Brain microvascular endothelial cell (primary cell): ENCODE data around the gene EMP2.
"Not testable (repeated sequence)": the region's sequence is repeated elsewhere in the genome, so short reads cannot be mapped to it uniquely, and the experiment has no call there.

Experiments used
- DNase-seq: peaks from one replicate; pipeline ENCODE4 v3.0.0-alpha.2; 2020
- H3K27ac ChIP-seq: fragments of 250-450 bp; sonication (Bioruptor Pico); 2 replicates; pipeline ENCODE4 v1.5.1; 2020; ENCODE audit warnings: mild to moderate bottlenecking, moderate library complexity
- H3K27me3 ChIP-seq: fragments of 250-450 bp; sonication (Bioruptor Pico); replicated peaks from 2 replicates; pipeline ENCODE4 v1.5.1; 2020; ENCODE audit warnings: mild to moderate bottlenecking
- H3K36me3 ChIP-seq: fragments of 250-450 bp; sonication (Bioruptor Pico); replicated peaks from 2 replicates; pipeline ENCODE4 v1.5.1; 2020; ENCODE audit warnings: mild to moderate bottlenecking
- H3K4me3 ChIP-seq: 2 replicates; pipeline ENCODE4 v1.5.1; 2011; ENCODE audit warnings: low read depth, mild to moderate bottlenecking, control low read depth, low read length, moderate library complexity
- in situ Hi-C: cut with HindIII; loops from 2 replicates; pipeline ENCODE4 v1.10.0; 2017; ENCODE audit warnings: low sequenced_read_pairs, low pct_ligation_motif_present
- TF ChIP-seq, protein P1 (sequence below): IDR thresholded peaks from 2 replicates; pipeline ENCODE4 v1.5.1; 2011; ENCODE audit warnings: low read depth, mild to moderate bottlenecking, moderate library complexity, low read length, control low read depth, inconsistent platforms; ENCODE audit errors: missing control alignments

Gene EMP2

DNA sequence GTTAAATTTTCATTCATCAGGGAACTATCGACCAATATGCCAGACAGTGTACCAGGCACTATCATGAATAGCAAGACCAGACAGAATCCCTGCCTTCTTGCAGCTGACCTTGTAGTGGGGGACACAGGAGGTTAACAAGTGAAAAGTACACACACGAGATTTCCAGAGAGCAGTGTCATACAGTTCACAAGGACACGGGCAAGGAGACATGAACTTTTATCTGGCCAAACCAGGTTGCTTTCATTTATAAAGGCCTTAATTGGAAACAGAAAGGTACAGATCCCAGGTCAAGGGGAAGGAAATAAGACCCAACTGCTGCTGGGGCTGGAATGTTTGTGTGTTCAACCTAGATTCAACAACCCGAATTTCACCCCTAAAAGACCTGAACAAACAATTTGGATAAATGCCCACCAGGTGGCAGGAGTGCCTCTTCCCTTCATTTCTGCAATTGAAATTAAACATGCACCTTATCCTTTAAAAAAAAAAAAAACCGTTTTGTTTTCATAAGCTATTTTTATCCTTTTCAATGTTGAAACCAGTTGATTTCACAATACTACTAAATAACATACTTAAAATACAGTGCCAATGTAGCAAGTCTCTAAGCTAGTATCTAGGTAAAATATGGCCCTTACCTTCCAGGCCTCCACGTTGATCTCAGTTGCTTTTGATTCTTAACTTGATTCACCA lies 65.9 kb downstream of the EMP2 start:
- TF ChIP-seq, protein P1, sequence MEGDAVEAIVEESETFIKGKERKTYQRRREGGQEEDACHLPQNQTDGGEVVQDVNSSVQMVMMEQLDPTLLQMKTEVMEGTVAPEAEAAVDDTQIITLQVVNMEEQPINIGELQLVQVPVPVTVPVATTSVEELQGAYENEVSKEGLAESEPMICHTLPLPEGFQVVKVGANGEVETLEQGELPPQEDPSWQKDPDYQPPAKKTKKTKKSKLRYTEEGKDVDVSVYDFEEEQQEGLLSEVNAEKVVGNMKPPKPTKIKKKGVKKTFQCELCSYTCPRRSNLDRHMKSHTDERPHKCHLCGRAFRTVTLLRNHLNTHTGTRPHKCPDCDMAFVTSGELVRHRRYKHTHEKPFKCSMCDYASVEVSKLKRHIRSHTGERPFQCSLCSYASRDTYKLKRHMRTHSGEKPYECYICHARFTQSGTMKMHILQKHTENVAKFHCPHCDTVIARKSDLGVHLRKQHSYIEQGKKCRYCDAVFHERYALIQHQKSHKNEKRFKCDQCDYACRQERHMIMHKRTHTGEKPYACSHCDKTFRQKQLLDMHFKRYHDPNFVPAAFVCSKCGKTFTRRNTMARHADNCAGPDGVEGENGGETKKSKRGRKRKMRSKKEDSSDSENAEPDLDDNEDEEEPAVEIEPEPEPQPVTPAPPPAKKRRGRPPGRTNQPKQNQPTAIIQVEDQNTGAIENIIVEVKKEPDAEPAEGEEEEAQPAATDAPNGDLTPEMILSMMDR: peak; percentile 66
- no peaks in the 10 kb centered on the region for H3K36me3 ChIP-seq

DNA sequence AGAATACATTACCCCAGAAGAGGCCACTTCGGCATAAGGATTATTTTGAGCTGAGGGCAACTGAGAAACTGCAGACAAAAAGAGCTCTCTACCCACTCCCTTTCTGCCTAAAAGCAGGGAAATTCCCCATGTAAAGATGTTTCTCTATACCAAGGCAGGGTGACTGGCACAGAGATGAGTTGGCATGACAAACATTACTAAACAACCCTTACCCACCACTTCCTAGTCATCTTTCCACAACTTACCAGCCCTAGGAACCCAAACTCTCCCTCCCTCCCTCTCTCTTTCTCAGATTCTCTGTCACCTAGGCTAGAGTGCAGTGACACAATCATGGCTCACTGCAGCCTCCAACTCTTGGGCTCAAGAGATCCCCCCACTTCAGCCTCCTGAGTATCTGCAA lies 68.6 kb downstream of the EMP2 start:
- no peaks in the 10 kb centered on the region for H3K27me3 ChIP-seq
- no peaks in the 10 kb centered on the region for H3K36me3 ChIP-seq
- no peak for DNase-seq
- no peak overlapping the region for H3K4me3 ChIP-seq
- TF ChIP-seq, protein P1: no peak
- in situ Hi-C loops: no loop called here
- H3K27ac ChIP-seq: no peak overlapping the region

More for the DNA sequence above, 65.9 kb downstream of the EMP2 start:
- Histone ChIP-seq H3K4me3 (no peak overlapping the region), H3K27ac (no peak overlapping the region), H3K27me3 (no peaks in the 10 kb centered on the region)
- in situ Hi-C loops: no loop called here
- DNase-seq: peak; percentile 60

DNA sequence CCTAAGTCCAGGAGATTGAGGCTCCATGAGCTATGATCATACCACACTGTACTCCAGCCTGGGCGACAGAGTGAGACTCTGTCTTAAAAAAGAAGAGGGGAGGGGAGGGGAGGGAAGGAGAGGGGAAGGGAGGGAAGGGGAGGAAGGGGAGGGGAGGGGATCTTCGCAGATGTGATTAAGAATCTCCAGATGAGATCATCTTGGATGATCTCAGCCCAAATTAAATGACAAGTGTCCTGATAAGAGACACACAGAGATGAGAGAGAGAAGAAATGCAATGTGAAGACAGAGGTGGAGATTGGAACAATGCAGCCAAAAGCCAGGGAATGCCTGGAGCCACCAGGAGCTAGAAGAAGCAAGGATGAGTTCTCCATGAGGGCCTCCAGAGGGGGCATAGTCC lies 70.1 kb downstream of the EMP2 start:
- TF ChIP-seq, protein P1: no peak
- no peak overlapping the region for H3K27ac ChIP-seq
- no peaks in the 10 kb centered on the region for H3K36me3 ChIP-seq
- no peak for DNase-seq
- no peaks in the 10 kb centered on the region for H3K27me3 ChIP-seq
- H3K4me3 ChIP-seq: no peak overlapping the region
- in situ Hi-C loops: no loop called here

DNA sequence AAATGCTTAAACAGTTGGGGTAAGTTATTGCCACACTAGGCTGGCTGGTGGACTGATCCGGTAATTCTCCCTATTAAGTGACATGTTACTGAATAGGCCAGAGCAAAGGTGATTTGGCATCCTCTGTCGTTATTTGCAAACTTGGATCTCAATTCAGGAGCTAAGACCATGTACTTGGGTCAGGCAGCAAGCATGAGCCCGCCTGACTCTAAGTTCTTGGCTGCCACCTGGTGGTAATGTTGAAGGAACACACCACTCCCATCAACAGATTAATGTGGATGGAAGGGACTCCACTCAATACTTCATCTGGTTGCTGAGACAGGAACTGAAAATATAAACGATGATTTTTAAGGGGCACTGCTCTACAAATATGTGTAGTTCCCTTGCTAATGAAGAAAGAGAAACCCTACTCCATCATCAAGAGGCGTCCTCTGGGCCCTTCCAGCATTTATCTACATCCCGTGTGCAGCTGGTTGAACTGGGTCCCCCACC lies 70.8 kb downstream of the EMP2 start:
- Histone ChIP-seq H3K27me3 (no peaks in the 10 kb centered on the region), H3K4me3 (no peak overlapping the region), H3K36me3 (no peaks in the 10 kb centered on the region), H3K27ac (no peak overlapping the region)
- in situ Hi-C loops: no loop called here
- TF ChIP-seq, protein P1: peak; percentile 82
- peak; percentile 42 for DNase-seq

DNA sequence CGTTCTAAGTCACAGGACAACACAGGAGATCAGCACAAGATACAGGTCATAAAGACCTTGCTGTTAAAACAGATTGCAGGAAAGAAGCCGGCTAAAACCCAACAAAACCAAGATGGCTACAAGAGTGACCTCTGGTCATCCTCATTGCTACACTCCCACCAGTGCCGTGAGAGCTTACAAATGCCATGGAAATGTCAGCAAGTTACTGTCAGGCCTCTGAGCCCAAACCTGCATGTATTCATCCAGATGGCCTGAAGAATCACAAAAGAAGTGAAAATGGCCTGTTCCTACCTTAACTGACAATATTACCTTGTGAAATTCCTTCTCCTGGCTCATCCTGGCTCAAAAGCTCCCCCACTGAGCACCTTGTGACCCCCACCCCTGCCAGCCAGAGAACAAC lies 75.1 kb downstream of the EMP2 start:
- H3K4me3 ChIP-seq, H3K36me3 ChIP-seq, H3K27ac ChIP-seq, DNase-seq, H3K27me3 ChIP-seq, in situ Hi-C loops: not testable (repeated sequence)

DNA sequence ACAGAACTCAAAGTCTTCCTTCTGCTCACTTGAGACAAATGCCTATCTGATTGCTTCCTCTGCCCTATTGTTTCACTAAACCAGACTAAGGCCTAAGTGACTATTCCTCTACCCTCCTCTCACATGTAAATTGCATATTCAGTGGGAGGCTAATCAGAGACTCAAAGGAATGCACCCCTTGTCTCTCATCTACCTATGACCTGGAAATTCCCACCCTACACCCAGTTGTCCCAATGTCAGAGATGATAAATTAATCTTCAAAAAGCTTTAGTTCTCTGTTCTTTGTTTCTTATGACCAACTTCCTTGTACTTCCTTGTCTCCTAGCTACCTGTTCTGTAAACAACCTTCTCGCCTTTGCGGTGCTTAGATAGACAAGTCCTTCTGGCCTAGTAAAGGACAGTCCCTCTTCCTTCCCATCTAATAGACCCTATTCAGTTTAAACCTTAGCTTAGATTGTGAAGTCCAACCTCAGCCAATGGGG lies 76.0 kb downstream of the EMP2 start:
- H3K27me3 ChIP-seq: no peaks in the 10 kb centered on the region
- H3K36me3 ChIP-seq: no peaks in the 10 kb centered on the region
- in situ Hi-C loops: no loop called here
- no peak overlapping the region for H3K4me3 ChIP-seq
- no peak overlapping the region for H3K27ac ChIP-seq
- no peak for DNase-seq
- TF ChIP-seq, protein P1: no peak
